ENCODE results near the gene UBALD2. TPM values are rescaled to one million over a fixed set of nuclear protein-coding genes. Genes with fewer than 3 reads are reported as not detected.

The UBALD2 gene
- total RNA-seq: 1.7 and 2.9 TPM in 2 replicates

DNA sequence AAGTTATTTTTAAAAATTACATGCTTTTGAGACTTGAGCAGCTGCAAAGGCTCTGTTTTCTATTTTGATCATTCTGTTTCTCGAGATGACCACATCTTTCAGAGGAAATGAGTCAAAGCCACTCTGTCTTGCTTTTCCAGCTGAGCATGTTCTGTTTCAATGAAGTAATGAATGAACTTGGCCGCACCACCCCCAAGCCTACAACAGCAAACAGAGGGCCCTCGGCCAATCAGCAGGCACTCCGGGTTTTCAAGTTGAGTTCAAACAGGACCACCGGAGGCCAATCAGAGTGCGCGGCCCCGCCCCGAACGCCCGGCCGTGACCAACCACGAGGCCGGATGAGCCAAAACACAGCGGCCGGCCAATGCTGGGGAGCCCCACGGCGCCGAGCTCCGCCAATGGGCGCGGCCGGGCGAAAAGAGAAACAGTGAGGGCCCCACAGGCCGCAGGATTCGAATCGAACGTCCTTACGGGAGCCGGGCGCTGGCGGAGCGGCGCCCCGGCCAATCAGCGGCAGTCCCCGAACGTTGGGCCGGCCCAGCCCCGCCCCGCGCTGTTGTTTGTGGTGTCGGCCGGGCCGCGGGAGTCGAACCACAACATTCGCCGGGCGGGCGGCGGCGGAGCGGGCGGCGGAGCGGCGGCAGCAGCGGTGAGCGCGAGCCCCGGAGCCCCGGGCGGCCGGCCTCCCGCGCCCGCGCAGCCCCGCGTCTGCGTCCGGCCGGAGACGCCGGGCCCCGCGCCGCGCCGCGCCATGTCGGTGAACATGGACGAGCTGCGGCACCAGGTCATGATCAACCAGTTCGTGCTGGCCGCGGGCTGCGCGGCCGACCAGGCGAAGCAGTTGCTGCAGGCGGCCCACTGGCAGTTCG, at the start of gene UBALD2:
TSS of gene UBALD2 (plus strand) at position 594 of the 869 bp plus-strand sequence. CDS start at position 752, 158 bp downstream.

DNA sequence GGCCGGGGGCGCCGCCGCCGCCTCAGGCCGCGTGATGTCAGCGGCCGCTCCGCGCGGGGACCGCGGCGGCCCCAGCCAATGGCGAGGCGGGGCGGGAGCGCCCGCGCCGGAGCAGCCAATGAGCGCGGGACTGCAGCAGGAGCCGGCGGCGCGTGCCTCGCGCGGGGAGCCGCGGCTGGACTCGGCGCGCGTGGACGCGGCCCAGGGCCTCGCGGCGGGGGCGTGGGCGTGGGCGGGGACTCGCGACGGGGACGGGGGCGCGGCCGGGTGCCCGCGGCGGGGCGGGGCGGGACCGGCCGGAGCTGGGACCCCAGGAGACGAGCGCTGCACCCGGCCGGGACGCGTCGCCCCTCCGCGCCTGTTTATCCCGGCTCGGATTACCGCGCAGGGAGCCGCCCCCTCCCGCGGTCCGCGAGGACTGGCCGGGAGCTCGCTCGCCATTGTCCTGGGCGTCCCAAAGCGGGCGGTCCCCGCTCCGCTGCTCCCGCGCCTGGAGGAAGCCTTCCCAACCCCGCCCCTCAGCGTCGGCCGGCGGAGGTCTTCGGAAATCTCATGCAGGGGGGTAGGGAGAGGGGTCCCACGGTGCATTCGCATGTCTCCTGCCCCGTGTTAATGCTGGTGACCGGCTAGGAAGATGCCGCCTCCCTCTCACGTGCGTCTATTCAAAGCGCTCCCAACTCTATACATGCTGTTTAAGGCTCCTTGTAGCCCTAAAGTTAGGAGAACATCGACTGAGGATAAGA, 24.5 kb upstream of the UBALD2 start, which contains the start of gene RNF157:
TSS of gene RNF157 (minus strand) at position 33 of the 743 bp plus-strand sequence. CDS start 253 bp downstream, outside the sequence.

DNA sequence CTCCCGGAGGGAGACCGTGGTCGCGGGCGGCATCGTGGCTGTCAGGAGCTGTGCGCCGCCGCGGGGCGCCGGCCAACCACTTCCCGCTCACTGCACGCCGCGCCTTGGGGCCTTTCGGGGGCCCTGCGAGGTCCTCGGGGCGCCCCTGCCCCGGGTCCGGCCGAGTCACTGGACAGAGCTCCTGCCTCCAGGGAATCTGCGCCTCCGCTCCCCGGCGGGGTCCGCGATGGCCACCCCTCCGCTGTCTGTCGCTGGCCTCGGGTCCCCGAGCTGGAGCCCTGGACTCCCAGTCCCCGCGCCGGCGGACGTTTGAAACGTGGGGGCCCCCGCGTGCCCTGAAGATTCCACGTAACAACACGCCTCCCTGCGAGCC, 42.8 kb downstream of the UBALD2 start, which contains the start of gene QRICH2:
TSS of gene QRICH2 (minus strand) at position 311 of the 373 bp plus-strand sequence. CDS start at position 33, 278 bp downstream.

Other genes starting within 250 kb of the UBALD2 start
- gene EVPL, start 238.0 kb upstream of the UBALD2 start, total RNA-seq: under 0.01 TPM in 2 replicates
- gene SRP68, start 192.8 kb upstream of the UBALD2 start, total RNA-seq: 25.1 and 42.2 TPM in 2 replicates
- gene GALR2, start 190.6 kb upstream of the UBALD2 start, total RNA-seq: under 0.01 TPM in 1 of 2 replicates, not detected in the other
- gene ZACN, start 186.2 kb upstream of the UBALD2 start, total RNA-seq: not detected in 2 replicates
- gene EXOC7, start 161.6 kb upstream of the UBALD2 start, total RNA-seq: 82.9 and 87.0 TPM in 2 replicates
- gene FOXJ1, start 124.1 kb upstream of the UBALD2 start, total RNA-seq: not detected in 2 replicates
- under 0.01 TPM in 2 replicates for gene RNF157, start 24.9 kb upstream of the UBALD2 start, total RNA-seq
- 2.7 and 2.8 TPM in 2 replicates for gene QRICH2, start 42.9 kb downstream of the UBALD2 start, total RNA-seq
- 29.9 and 39.1 TPM in 2 replicates for gene PRPSAP1, start 88.6 kb downstream of the UBALD2 start, total RNA-seq
- 63.7 and 160 TPM in 2 replicates for gene SPHK1, start 119.3 kb downstream of the UBALD2 start, total RNA-seq
- 17.5 and 28.4 TPM in 2 replicates for gene UBE2O, start 187.8 kb downstream of the UBALD2 start, total RNA-seq
- gene AANAT, start 202.3 kb downstream of the UBALD2 start, total RNA-seq: not detected in 2 replicates
- 3.1 and 8.2 TPM in 2 replicates for gene RHBDF2, start 236.1 kb downstream of the UBALD2 start, total RNA-seq